Panc1 (cell line): Measurements from ENCODE around the gene ITPR3.

Source experiments
- CTCF ChIP-seq: fragments of 450-650 bp; IDR thresholded peaks from 2 replicates; pipeline ENCODE4 v1.5.1; 2017; ENCODE audit warnings: mild to moderate bottlenecking
- POLR2AphosphoS5 ChIP-seq: IDR thresholded peaks from 2 replicates; pipeline ENCODE4 v1.6.1; 2012; ENCODE audit warnings: mild to moderate bottlenecking, low read depth, low read length, moderate library complexity
- TCF7L2 ChIP-seq: IDR thresholded peaks from 2 replicates; pipeline ENCODE4 v1.6.1; 2011; ENCODE audit warnings: mild to moderate bottlenecking, low read depth, low read length, inconsistent platforms

DNA sequence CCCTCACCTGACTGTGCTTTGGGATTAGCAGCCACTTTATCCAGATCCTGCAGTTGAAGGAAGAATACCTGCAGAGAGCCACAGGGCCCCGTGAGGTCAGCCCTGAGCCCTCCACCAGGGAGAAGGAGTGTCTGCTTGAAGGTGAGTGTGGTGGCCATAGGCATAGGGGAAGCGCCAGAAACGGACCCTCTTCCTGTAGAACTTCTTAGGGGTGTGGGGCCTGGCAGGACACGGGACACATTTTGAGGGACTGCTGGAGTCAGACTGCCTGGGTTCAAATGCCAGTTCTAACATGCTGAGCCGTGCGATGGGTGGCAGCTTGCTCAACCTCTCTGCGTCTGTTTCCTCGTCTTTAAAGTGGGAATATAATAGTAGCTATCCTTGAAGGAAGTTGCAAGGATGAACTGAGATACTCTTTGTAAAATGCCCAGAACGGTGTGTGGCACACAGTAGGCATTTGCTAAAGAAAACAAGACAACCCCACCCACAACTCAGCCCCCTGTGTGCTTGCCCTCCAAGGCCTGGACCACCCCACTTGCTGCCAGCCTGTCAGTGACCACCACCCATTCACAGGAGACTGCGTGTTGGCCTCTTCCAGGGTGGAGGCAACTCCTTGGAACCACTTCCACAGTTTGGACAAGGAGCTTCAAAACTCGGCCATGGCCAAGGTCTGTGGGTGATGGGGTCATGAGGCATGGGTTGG is 36.3 kb upstream of the ITPR3 start:
- TF ChIP-seq CTCF (no peak), POLR2AphosphoS5 (no peak), TCF7L2 (no peak)
